SK-N-SH (cell line): ENCODE data around the gene KCNQ5. TPM values are rescaled to one million over a fixed set of nuclear protein-coding genes. Genes with fewer than 3 reads are reported as not detected.

Source experiments
- CTCF ChIA-PET: fragments of 300-600, 350-600 bp; formaldehyde crosslinking; extraction: SDS; loops from one replicate; lab custom pipeline; 2021; lab: Yijun Ruan, JAX
- POLR2A ChIA-PET: fragments of 350-600 bp; sonication (Branson Sonifier 250); formaldehyde crosslinking; extraction: SDS; loops from one replicate; lab custom pipeline; 2020; ENCODE audit warnings: antibody characterized with exemption, inconsistent platforms; lab: Yijun Ruan, JAX
- DNase-seq: peaks from one replicate; pipeline ENCODE4 v3.0.0; 2012
- H2AFZ ChIP-seq: fragments of 200-600 bp; sonication (generic); 2 replicates; pipeline ENCODE4 v1.8.1; 2016; ENCODE audit warnings: antibody characterized with exemption, mild to moderate bottlenecking, low read depth
- H3F3A ChIP-seq: fragments of 200-600 bp; sonication (generic); replicated peaks from 2 replicates; pipeline ENCODE3; 2016; ENCODE audit warnings: antibody characterized with exemption, mild to moderate bottlenecking; ENCODE audit not compliant: insufficient read depth
- H3K27ac ChIP-seq, 2 experiments: fragments of 200-500 bp in 1 of 2; fragments of 200-600 bp in 1 of 2; sonication (Bioruptor generic) in 1 of 2; sonication (generic), shearing (Covaris generic) in 1 of 2; 2 replicates each; pipeline versions ENCODE4 v1.5.1 to v1.6.1; 2014 to 2016; ENCODE audit warnings: low read depth in 2 of 2, inconsistent platforms in 1 of 2, low read length in 1 of 2, mild to moderate bottlenecking in 1 of 2, mixed read lengths in 1 of 2
- H3K27me3 ChIP-seq: fragments of 200-600 bp; sonication (generic), shearing (Covaris generic); 2 replicates; pipeline ENCODE4 v1.6.1; 2016; ENCODE audit warnings: mixed run types; ENCODE audit not compliant: insufficient read depth
- H3K36me3 ChIP-seq, 2 experiments: fragments of 200-500 bp in 1 of 2; fragments of 200-600 bp in 1 of 2; sonication (Bioruptor generic) in 1 of 2; sonication (generic) in 1 of 2; replicated peaks in 1 of 2; 2 replicates each; pipeline versions ENCODE3 to v1.5.1; 2014 to 2016; ENCODE audit warnings: low read length in 1 of 2, mild to moderate bottlenecking in 1 of 2; ENCODE audit not compliant: insufficient read depth in 2 of 2, control insufficient read depth in 1 of 2
- H3K4me1 ChIP-seq, 2 experiments: fragments of 200-500 bp in 1 of 2; fragments of 200-600 bp in 1 of 2; sonication (Bioruptor generic) in 1 of 2; sonication (generic), shearing (Covaris generic) in 1 of 2; 2 replicates each; pipeline versions ENCODE4 v1.5.1 to v1.6.1; 2014 to 2016; ENCODE audit warnings: low read depth in 1 of 2, low read length in 1 of 2, mixed run types in 1 of 2; ENCODE audit not compliant: insufficient read depth in 2 of 2, control insufficient read depth in 1 of 2
- H3K4me2 ChIP-seq: fragments of 200-600 bp; sonication (generic), shearing (Covaris generic); 2 replicates; pipeline ENCODE4 v1.6.1; 2017; ENCODE audit warnings: mixed run types
- H3K4me3 ChIP-seq, 2 experiments: fragments of 200-500 bp in 1 of 2; fragments of 200-600 bp in 1 of 2; sonication (Bioruptor generic) in 1 of 2; sonication (generic), shearing (Covaris generic) in 1 of 2; 2 replicates each; pipeline versions ENCODE4 v1.5.1 to v1.8.1; 2014 to 2016; ENCODE audit warnings: low read depth in 2 of 2, inconsistent platforms in 1 of 2, low read length in 1 of 2, mild to moderate bottlenecking in 1 of 2, mixed read lengths in 1 of 2, moderate library complexity in 1 of 2
- H3K79me2 ChIP-seq: fragments of 200-600 bp; sonication (generic); 2 replicates; pipeline ENCODE4 v1.8.1; 2017; ENCODE audit warnings: mild to moderate bottlenecking; ENCODE audit not compliant: insufficient read depth
- H3K9ac ChIP-seq: fragments of 200-600 bp; sonication (generic); 2 replicates; pipeline ENCODE4 v1.6.1; 2017; ENCODE audit warnings: mixed run types
- H3K9me2 ChIP-seq: fragments of 200-600 bp; sonication (generic); 2 replicates; pipeline ENCODE4 v1.6.1; 2017; ENCODE audit warnings: mixed run types
- H3K9me3 ChIP-seq: fragments of 200-600 bp; sonication (generic); 2 replicates; pipeline ENCODE4 v1.6.1; 2017; ENCODE audit warnings: mixed run types, mild to moderate bottlenecking, moderate library complexity
- H4K20me1 ChIP-seq: fragments of 200-600 bp; sonication (generic); 2 replicates; pipeline ENCODE4 v1.6.1; 2017; ENCODE audit warnings: mild to moderate bottlenecking, mixed run types; ENCODE audit not compliant: insufficient read depth
- CHD2 ChIP-seq: fragments of 150-350 bp; IDR thresholded peaks from 2 replicates; pipeline ENCODE4 v1.6.1; 2018; ENCODE audit warnings: low read length; ENCODE audit not compliant: partially characterized antibody
- EP300 ChIP-seq, 2 experiments: IDR thresholded peaks; 2 replicates each; pipeline versions ENCODE4 v1.4.0 to v1.6.1; 2012; ENCODE audit warnings: borderline replicate concordance in 1 of 2, low read depth in 1 of 2, low read length in 1 of 2
- FOSL2 ChIP-seq: IDR thresholded peaks from 2 replicates; pipeline ENCODE4 v1.4.0; 2012; ENCODE audit warnings: low read depth, mild to moderate bottlenecking, moderate library complexity, borderline replicate concordance
- JUND ChIP-seq: IDR thresholded peaks from 2 replicates; pipeline ENCODE4 v1.4.0; 2012
- MEF2A ChIP-seq: IDR thresholded peaks from 2 replicates; pipeline ENCODE4 v1.4.0; 2012; ENCODE audit warnings: low read depth, borderline replicate concordance
- MXI1 ChIP-seq: IDR thresholded peaks from 2 replicates; pipeline ENCODE4 v1.6.1; 2012; ENCODE audit warnings: mild to moderate bottlenecking, low read depth, low read length, improper control_type of control experiment
- NFIC ChIP-seq: IDR thresholded peaks from 2 replicates; pipeline ENCODE4 v1.4.0; 2012; ENCODE audit warnings: borderline replicate concordance
- POLR2AphosphoS5 ChIP-seq: IDR thresholded peaks from 2 replicates; pipeline ENCODE4 v1.6.1; 2012; ENCODE audit warnings: low read depth, low read length
- RAD21 ChIP-seq: IDR thresholded peaks from 2 replicates; pipeline ENCODE4 v1.6.1; 2012; ENCODE audit warnings: mild to moderate bottlenecking, low read length
- RCOR1 ChIP-seq: fragments of 150-350 bp; IDR thresholded peaks from 2 replicates; pipeline ENCODE4 v1.6.1; 2017; ENCODE audit warnings: antibody characterized with exemption, low read length
- SMC3 ChIP-seq: IDR thresholded peaks from 2 replicates; pipeline ENCODE4 v1.6.1; 2012; ENCODE audit warnings: low read depth, low read length, improper control_type of control experiment
- USF2 ChIP-seq: fragments of 150-350 bp; IDR thresholded peaks from 2 replicates; pipeline ENCODE4 v1.6.1; 2017; ENCODE audit warnings: antibody characterized with exemption, low read length, low read depth, borderline replicate concordance
- YY1 ChIP-seq: IDR thresholded peaks from 2 replicates; pipeline ENCODE4 v1.4.0; 2012; ENCODE audit warnings: low read depth, mild to moderate bottlenecking
- WGBS: methylation state at CpG from one replicate; pipeline ENCODE4 v1.1.6; 2017; ENCODE audit warnings: low lambda C conversion rate; 5-methylcytosine and 5-hydroxymethylcytosine counted together
- polyA plus RNA-seq, 3 experiments: library from polyadenylated mRNA; depleted of rRNA; stranded (reverse); fragments of >200 nt; gene quantifications; 2 replicates each; pipeline ENCODE4 v1.2.3, GENCODE V29; 2012
- TF ChIP-seq, protein P1 (sequence below): IDR thresholded peaks from 2 replicates; pipeline ENCODE4 v1.6.1; 2012; ENCODE audit warnings: mild to moderate bottlenecking, low read depth, low read length, moderate library complexity
- TF ChIP-seq, protein P2 (sequence below): IDR thresholded peaks from 2 replicates; pipeline ENCODE4 v1.4.0; 2012; ENCODE audit warnings: low read depth, borderline replicate concordance
- TF ChIP-seq, protein P3 (sequence below): IDR thresholded peaks from 2 replicates; pipeline ENCODE4 v1.4.0; 2012; ENCODE audit warnings: low read depth

KCNQ5 gene
- polyA plus RNA-seq, 1 of the 3 experiments (the other 2 are of a cell fraction): 3.2 TPM

DNA sequence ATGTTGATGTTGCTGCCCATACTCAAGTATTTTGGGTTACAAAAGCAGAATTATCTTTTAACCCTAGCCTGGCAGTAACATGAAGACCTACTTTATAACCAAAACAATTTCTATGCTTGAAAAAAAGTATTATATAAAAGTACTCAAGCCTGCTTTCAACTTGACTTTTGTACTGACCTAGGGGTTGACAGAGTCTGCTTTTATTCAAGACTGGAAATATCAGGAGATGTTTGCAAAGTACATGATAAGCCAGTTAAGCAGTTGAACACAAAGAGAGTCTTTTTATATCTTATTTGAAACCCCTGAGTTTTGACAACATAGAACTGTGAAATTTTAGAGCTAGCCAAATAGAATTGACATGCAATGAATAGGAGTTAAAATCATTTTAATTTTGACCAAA lies 159.8 kb downstream of the KCNQ5 start:
- Histone ChIP-seq H3K36me3 (no peaks in the 10 kb centered on the region), H3K4me2 (no peak overlapping the region), H3K9me3 (no peaks in the 10 kb centered on the region), H3K4me1 (peaks cover 0 to 16% of the 10 kb centered on the region in 2 experiments; a peak in 1 of 4 replicates), H3K4me3 (no peak overlapping the region), H4K20me1 (no peaks in the 10 kb centered on the region), H3K9ac (no peak overlapping the region), H2AFZ (no peak overlapping the region), H3K27me3 (no peaks in the 10 kb centered on the region), H3F3A (peaks cover 20% of the 10 kb centered on the region), H3K9me2 (no peaks in the 10 kb centered on the region), H3K79me2 (peaks cover 57% of the 10 kb centered on the region), H3K27ac (no peak overlapping the region)
- no peak for DNase-seq
- ChIA-PET POLR2A (no interaction called here), CTCF (interaction anchor here (1.0 to 1.3 kb wide), 3 partner anchors 9 to 165 kb away, joined by 3 read pairs; no protein-coding TSS in a partner anchor)
- TF ChIP-seq RCOR1 (no peak), SMC3 (no peak), USF2 (no peak), NFIC (no peak), JUND (no peak)
- TF ChIP-seq, protein P1, sequence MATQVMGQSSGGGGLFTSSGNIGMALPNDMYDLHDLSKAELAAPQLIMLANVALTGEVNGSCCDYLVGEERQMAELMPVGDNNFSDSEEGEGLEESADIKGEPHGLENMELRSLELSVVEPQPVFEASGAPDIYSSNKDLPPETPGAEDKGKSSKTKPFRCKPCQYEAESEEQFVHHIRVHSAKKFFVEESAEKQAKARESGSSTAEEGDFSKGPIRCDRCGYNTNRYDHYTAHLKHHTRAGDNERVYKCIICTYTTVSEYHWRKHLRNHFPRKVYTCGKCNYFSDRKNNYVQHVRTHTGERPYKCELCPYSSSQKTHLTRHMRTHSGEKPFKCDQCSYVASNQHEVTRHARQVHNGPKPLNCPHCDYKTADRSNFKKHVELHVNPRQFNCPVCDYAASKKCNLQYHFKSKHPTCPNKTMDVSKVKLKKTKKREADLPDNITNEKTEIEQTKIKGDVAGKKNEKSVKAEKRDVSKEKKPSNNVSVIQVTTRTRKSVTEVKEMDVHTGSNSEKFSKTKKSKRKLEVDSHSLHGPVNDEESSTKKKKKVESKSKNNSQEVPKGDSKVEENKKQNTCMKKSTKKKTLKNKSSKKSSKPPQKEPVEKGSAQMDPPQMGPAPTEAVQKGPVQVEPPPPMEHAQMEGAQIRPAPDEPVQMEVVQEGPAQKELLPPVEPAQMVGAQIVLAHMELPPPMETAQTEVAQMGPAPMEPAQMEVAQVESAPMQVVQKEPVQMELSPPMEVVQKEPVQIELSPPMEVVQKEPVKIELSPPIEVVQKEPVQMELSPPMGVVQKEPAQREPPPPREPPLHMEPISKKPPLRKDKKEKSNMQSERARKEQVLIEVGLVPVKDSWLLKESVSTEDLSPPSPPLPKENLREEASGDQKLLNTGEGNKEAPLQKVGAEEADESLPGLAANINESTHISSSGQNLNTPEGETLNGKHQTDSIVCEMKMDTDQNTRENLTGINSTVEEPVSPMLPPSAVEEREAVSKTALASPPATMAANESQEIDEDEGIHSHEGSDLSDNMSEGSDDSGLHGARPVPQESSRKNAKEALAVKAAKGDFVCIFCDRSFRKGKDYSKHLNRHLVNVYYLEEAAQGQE: no peak
- TF ChIP-seq, protein P2, sequence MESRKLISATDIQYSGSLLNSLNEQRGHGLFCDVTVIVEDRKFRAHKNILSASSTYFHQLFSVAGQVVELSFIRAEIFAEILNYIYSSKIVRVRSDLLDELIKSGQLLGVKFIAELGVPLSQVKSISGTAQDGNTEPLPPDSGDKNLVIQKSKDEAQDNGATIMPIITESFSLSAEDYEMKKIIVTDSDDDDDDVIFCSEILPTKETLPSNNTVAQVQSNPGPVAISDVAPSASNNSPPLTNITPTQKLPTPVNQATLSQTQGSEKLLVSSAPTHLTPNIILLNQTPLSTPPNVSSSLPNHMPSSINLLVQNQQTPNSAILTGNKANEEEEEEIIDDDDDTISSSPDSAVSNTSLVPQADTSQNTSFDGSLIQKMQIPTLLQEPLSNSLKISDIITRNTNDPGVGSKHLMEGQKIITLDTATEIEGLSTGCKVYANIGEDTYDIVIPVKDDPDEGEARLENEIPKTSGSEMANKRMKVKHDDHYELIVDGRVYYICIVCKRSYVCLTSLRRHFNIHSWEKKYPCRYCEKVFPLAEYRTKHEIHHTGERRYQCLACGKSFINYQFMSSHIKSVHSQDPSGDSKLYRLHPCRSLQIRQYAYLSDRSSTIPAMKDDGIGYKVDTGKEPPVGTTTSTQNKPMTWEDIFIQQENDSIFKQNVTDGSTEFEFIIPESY: no peak

DNA sequence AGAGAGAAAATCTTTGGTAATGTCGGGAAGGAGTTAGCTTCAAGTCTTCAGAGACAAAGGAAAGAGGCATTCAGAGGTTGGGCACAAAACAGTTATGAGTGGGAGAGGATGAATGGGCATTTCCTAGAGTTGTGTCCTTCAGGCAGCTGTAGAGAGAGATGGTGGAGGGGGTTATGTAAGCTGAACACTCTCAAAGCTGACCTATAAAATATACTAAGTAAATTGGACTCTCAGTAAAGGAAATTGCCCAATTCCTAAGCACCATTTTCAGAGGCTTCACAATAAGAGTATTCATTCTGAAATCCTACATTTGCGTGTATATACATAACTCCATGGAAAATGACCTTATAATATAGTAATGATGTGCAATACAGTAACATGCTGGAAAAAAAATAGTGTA lies 161.2 kb downstream of the KCNQ5 start:
- Histone ChIP-seq H3K9me2 (no peaks in the 10 kb centered on the region), H3K9ac (no peak overlapping the region), H3F3A (peaks cover 30% of the 10 kb centered on the region), H3K9me3 (no peaks in the 10 kb centered on the region), H2AFZ (no peak overlapping the region), H3K4me1 (peaks cover 5 to 28% of the 10 kb centered on the region in 2 experiments; a peak in 2 of 4 replicates), H3K4me3 (no peak overlapping the region), H3K27ac (peak overlapping the region in 1 of 2 experiments; percentile 62; a peak in 2 of 4 replicates), H4K20me1 (0 out of 2 replicates have a peak, but pooled peaks cover 4% of the 10 kb centered on the region), H3K36me3 (no peaks in the 10 kb centered on the region), H3K27me3 (no peaks in the 10 kb centered on the region), H3K4me2 (no peak overlapping the region), H3K79me2 (peaks cover 52% of the 10 kb centered on the region)
- POLR2A ChIA-PET: no interaction called here
- no peak for DNase-seq
- CTCF ChIA-PET: interaction anchor here (1.3 kb wide), 1 partner anchor 11 kb away, joined by 3 read pairs; no protein-coding TSS in a partner anchor
- WGBS: 93% methylated on average over 2 of the region's 2 CpGs
- TF ChIP-seq MEF2A: no peak
- TF ChIP-seq USF2: no peak
- no peak for TF ChIP-seq CHD2
- no peak for TF ChIP-seq MXI1
- TF ChIP-seq, protein P2: no peak
- no peak for TF ChIP-seq EP300 (IDR thresholded peaks at IDR 0.05; ENCODE audit: borderline replicate concordance in 1 of 2, low read depth in 1 of 2, low read length in 1 of 2)
- no peak for TF ChIP-seq POLR2AphosphoS5
- TF ChIP-seq YY1: no peak
- TF ChIP-seq RAD21: no peak
- TF ChIP-seq, protein P3, sequence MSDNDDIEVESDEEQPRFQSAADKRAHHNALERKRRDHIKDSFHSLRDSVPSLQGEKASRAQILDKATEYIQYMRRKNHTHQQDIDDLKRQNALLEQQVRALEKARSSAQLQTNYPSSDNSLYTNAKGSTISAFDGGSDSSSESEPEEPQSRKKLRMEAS: no peak
- no peak for TF ChIP-seq FOSL2
